Measurements from ENCODE around the gene BEAN1. TPM values are rescaled to one million over a fixed set of nuclear protein-coding genes. Genes with fewer than 3 reads are reported as not detected.

The BEAN1 gene
- total and polyA plus RNA-seq, 12 donors, result 0.26 to 9.6 (median 2.0) TPM

DNA sequence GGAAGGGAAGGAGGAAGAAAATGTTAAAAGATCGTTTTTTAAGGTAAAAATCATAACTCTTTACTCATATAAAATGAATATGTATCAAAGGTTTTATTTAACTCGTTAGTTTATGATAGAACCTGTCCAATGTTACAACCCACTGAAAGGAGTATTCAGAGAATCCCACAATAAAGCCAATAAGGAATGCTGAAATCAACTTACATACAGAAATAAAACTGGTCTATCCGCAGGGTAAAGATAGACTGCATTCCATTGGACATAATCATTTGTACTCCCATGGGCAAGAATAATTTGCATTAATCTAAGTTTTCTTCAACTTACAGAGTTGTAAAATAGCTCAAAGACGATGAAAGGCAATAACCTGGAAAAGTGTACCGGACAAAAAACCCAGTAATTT is 17.9 kb upstream of the BEAN1 start:
- ATAC-seq, result no peak
- TF ChIP-seq CTCF (IDR thresholded peaks at IDR 0.05), result no peak
- WGBS, 2 donors, result 50 to 56% methylated on average over 5 of the region's 5 CpGs
- peaks cover 6 to 38% (median 34%) of the 10 kb centered on the region in 9 donors for H3K4me1 ChIP-seq
- H3K9me3 ChIP-seq, result peaks cover 0 to 29% (median 3%) of the 10 kb centered on the region in 11 donors
- intact Hi-C loops (cut with DNase I), result loop anchor here (5.0 to 10.0 kb wide), 6 partner anchors 73 to 458 kb away; partner anchors contain the start of genes CMTM3 (in 4 of the 10) and DYNC1LI2 (in 1 of the 10)
- H3K36me3 ChIP-seq, result peaks cover 0 to 14% (median 0%) of the 10 kb centered on the region in 9 donors
- peak overlapping the region; percentile 28 to 80 (median 70) for H3K27ac ChIP-seq
- no peak for DNase-seq
- H3K27me3 ChIP-seq, result no peaks in the 10 kb centered on the region
- peak overlapping the region in 2 of 10 donors; percentile 16 to 30 for H3K4me3 ChIP-seq

GRCh38 chr16:66412182-66412581 is 14.9 kb upstream of the BEAN1 start:
- Histone ChIP-seq H3K4me3 (no peak overlapping the region), H3K9me3 (peaks cover 0 to 26% (median 4%) of the 10 kb centered on the region in 11 donors), H3K27ac (no peak overlapping the region), H3K4me1 (peaks cover 4 to 26% (median 21%) of the 10 kb centered on the region in 9 donors), H3K36me3 (no peaks in the 10 kb centered on the region), H3K27me3 (no peaks in the 10 kb centered on the region)
- ATAC-seq (no peak), DNase-seq (no peak)
- TF ChIP-seq CTCF (IDR thresholded peaks at IDR 0.05), result no peak
- intact Hi-C loops (cut with DNase I), result no loop called here

DNA sequence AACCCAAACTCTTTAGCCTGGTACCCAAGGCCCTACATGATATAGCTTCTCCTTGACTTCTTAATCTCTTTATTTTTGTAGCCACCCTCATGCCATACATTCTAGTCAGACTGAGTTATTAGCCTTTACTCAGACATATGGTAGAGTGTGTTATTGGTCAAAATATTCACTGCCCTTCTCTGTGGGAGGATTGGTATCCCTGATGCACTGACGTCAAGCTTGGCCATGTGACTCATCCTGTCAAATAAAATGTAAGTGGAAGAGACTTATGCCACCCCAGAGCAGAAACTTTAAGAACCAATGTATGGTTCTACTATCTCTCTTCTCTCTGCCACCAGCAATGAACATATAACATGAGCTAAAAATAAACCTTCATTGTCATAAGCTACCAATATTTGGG is 12.2 kb upstream of the BEAN1 start:
- H3K9me3 ChIP-seq, result peaks cover 0 to 31% (median 7%) of the 10 kb centered on the region in 11 donors
- H3K27ac ChIP-seq, result no peak overlapping the region
- TF ChIP-seq CTCF (IDR thresholded peaks at IDR 0.05), result no peak
- DNase-seq, result no peak
- no peak overlapping the region for H3K4me3 ChIP-seq
- H3K27me3 ChIP-seq, result no peaks in the 10 kb centered on the region
- ATAC-seq, result no peak
- peaks cover 0 to 11% (median 0%) of the 10 kb centered on the region in 9 donors for H3K4me1 ChIP-seq
- 58 to 69% methylated on average over 1 of the region's 1 CpG for WGBS, 2 donors
- intact Hi-C loops (cut with DNase I), result no loop called here
- no peaks in the 10 kb centered on the region for H3K36me3 ChIP-seq

- Histone ChIP-seq H3K4me3 (no peak overlapping the region), H3K9me3 (peaks cover 0 to 28% (median 7%) of the 10 kb centered on the region in 11 donors), H3K27ac (no peak overlapping the region), H3K36me3 (no peaks in the 10 kb centered on the region), H3K27me3 (peaks cover 0 to 2% (median 0%) of the 10 kb centered on the region in 7 donors), H3K4me1 (peaks cover 0 to 11% (median 0%) of the 10 kb centered on the region in 9 donors)
- intact Hi-C loops (cut with DNase I), result no loop called here
- DNase-seq (no peak), ATAC-seq (no peak)
- no peak for TF ChIP-seq CTCF (IDR thresholded peaks at IDR 0.05)
- 95 to 98% methylated on average over 1 of the region's 1 CpG for WGBS, 2 donors
Observed at GRCh38 chr16:66416136-66416535, 11.0 kb upstream of the BEAN1 start.

All from heart right ventricle (tissue), 16 donors.